HG02588 (cell line): ENCODE results near the gene CHERP.

Experiments
- ATAC-seq: cut with Tn5 transposase; IDR thresholded peaks from one replicate; pipeline ENCODE4 v1.9.1; 2021; ENCODE audit warnings: mild to moderate bottlenecking, moderate library complexity; ENCODE audit not compliant: unreplicated experiment

The CHERP gene, protein sequence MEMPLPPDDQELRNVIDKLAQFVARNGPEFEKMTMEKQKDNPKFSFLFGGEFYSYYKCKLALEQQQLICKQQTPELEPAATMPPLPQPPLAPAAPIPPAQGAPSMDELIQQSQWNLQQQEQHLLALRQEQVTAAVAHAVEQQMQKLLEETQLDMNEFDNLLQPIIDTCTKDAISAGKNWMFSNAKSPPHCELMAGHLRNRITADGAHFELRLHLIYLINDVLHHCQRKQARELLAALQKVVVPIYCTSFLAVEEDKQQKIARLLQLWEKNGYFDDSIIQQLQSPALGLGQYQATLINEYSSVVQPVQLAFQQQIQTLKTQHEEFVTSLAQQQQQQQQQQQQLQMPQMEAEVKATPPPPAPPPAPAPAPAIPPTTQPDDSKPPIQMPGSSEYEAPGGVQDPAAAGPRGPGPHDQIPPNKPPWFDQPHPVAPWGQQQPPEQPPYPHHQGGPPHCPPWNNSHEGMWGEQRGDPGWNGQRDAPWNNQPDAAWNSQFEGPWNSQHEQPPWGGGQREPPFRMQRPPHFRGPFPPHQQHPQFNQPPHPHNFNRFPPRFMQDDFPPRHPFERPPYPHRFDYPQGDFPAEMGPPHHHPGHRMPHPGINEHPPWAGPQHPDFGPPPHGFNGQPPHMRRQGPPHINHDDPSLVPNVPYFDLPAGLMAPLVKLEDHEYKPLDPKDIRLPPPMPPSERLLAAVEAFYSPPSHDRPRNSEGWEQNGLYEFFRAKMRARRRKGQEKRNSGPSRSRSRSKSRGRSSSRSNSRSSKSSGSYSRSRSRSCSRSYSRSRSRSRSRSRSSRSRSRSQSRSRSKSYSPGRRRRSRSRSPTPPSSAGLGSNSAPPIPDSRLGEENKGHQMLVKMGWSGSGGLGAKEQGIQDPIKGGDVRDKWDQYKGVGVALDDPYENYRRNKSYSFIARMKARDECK

DNA sequence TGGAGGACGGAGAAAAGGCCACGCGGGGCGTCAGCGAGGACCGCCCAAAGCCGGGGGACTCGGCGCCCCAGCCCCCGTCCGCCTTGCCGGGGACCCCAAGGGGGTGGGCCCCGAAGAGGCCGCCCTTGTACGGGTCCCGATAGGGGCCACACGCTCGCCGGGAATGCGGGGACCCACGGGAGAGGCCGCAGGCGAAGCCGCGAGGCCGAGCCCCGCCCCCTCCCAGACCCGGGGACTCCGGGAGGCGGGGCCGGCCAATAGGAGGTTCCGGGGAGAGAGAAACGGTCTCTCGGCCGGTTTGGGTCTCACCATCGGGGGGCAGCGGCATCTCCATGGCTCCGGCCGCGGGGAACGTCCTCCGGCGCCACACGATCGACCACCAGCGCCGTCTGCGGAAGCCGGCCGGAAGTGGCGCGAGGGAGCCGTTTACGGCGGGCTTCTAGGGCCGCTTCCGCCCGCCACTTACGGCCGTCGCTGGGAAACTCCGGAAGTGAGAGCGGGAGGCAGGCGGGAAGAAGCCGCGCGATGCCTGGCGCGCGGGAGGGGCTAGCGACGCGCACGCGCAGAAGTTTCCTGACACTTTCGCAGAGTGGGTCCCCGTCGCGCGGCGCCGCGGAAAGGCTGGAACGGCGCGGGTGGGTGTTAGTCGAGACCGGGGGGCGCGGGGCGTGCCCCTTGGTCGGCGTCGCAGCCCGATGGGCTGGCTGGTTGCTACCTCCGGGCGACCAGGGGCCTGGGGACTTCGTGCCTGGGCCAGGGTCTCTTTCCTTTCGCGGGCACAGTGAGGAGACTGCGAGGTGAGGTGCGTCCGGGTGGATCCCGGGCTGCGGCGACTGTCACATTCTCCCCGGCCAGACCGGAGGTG, at the start of gene CHERP:
Gene CHERP (minus strand): TSS at position 393 of the 865 bp plus-strand sequence. CDS start 59 bp downstream, at position 334.
- peak; percentile 72 for ATAC-seq

DNA sequence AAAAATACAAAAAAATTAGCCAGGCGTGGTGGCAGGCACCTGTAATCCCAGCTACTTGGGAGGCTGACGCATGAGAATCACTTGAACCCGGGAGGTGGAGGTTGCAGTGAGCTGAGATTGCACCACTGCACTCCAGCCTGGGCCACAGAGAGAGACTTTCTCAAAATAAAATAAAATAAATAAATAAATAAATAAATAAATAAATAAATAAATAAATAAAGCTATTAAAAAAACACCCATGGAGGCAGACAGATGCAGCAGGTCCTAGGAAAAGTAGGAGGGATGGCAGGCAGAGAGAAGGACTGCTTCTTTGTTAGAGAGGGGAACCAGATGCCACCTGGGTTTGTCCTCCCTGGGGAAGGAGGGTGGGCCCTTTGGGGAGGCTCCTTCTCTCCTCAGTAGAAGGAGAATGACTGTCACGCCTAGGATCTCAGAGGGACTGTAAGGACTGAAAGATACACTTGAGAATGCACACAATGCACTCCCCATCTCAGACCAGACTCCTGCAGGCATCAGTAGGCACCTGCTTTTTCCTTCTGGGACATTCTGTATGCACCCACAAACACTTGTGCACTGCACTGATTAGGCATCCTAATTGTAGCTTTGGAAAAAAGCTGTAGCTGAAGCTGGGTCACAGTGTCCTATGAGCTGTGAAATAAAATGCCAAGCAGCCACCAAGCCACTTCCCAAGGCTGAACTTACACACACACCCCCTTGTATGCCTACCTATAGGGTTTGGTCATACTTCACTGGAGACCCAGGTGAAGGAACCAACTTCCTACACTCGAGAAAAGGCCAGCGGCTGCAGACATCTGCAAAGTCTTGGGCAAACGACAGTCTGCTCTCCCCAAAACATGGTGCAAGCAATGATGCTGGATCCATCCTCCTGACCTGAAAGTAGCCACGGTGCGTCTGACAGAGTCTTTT, 48.9 kb upstream of the CHERP start:
- ATAC-seq, result no peak

DNA sequence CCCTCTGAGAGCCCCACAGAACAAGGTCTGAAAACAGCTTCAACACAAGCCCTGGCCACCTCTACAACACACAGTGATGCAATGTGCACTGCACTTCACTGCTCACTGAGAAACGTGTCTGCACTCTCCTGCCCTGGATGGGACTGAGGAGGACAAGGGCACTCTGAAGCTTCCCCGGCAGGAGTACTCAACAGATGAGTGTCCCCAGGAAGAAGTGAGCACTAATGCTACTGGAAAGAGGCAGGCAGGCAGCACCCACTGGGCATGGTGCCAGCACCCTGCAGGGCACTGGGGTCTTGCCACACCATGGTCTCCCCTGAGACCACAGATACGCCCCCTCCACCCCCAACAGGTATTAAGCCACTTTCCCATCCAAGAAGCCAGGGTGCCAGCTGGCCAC, 47.7 kb upstream of the CHERP start:
- no peak for ATAC-seq

DNA sequence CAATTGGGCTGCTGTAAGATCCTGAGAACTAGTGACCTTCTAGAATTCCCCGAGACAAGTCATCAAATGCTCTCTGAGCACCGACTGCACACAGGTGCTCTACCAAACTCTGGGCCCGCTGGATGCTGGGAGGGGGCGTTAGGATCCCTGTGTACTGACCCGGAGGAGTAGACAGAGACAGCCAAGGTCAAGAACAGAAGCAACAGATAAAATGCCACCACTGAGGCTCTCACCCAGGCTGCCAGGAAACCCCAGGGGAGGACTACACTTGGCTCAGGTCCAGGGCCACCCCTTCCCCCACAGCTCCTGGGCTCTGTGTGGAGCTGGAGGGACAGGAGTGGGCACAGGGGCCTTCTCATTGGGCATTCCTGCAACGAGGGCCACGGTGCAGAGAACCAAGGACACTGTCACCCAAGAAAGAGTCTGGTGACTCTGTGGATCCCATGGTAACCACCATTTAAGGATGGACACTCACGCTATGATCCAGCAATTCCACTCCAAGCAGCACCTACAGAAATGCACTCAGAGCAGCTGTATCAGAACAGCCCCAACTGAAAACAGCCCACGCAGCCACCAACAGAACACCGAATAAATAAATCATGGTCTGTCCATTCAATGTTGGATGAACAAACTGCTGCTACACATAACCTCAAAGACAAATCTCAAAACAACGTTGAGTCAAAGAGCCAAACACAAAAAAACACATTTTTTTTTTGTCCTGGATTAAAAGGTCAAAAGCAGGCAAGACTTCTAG, 46.8 kb upstream of the CHERP start:
- ATAC-seq, result no peak

DNA sequence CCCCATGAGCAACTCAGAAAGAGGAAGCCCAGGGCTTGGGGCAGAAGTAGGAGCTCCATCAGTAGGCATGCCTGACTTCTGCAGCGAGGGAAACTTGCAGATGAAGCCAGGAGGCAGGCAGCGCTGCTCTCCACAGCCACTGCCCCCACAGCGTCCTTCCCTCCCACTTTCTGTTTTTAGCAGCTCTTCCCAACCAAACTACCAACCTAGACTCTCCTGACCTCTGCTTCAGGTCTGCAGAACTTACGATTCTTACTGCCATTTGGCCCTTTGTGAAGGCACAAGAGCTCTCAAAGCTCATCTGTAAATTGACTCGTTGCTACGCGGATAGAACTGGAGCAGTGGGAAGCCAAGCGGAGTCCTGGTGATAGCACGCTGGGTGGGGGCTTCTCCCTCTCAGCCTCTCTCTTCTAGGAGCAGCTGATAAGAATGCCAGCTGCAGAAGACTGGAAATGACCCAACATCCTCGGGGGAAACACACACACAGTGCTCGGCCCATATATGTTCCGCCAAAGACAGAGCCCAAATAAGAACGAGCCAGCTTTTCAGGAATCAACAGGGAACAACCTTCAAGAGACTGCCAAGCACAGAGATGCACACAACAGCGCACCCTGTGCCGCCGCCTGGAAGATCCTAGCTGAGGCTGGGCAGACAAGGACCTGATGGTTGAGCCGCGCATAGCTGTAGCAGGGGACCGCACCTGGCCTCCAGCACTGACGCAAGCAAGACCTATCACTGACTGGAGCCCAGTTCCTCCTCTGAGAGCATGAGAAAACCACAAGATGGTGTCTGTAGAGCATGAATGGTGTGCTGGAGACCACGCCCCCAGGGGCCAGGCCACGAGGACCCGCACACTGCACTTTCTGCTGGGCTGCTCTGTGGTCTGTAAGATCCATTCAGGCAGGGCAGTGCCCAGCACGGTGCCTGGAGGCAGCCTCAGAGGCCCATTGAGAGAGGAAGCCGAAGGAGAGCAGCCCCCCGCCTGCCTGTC, 45.9 kb upstream of the CHERP start:
- peak; percentile 41 for ATAC-seq

DNA sequence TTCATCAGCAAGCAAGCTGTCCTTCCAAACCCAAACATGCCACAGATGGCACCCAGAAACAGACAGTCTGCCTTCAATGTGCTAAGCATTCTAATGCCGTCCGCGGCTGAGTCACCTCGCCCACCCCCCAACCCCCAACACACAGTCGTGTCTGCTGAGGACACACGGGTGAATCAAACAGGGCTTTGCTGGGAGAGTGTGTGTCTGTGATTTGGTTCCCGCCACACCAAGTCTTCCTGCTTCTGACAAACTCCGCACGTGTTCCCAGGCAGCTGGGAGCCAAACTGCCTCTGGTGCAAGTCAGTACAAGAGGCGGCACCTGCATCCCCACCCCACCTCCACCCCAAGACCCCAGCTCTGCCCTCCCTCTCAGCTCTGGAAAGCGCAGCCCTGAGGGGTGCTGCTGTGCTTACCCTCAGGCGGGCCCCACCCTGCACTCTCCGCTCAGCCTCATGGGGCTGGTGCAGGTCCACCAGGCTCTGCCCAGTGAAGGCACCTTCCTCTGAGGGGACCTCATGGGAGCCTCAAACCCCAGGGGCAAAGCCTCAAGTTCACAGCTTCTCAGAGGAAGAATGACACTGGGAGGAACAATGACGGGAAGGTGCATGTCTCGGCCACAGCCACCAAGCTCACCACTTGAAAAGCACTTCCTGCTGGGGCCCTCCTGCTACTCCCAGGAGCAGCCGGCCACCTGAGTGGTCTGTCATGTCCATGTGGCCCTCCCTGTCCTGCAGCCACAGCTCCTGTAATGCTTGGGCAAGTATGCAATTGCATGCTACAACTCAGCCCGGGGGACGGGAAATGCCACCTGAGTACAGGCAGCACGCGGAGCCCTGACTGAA, 45.0 kb upstream of the CHERP start:
- ATAC-seq, result no peak

DNA sequence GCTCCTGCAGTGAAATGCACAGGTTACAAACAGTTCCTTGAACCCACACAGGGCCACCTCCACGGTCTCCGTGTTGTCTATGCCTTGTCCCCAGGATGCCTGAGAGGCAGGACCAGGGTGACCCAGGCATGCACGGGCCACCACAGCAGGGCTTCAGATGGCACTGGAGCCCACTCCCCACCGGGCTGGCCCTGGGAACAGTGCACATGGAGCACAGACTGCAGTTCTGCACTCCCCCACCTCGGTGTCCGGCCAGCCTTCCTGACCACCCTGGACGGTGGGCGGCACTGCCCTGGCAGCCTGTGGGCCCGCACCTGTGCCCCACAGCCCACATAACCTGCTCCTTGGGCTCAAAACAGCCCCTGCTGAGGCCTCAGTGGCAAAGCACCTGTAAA, 44.2 kb upstream of the CHERP start:
- ATAC-seq, result no peak

DNA sequence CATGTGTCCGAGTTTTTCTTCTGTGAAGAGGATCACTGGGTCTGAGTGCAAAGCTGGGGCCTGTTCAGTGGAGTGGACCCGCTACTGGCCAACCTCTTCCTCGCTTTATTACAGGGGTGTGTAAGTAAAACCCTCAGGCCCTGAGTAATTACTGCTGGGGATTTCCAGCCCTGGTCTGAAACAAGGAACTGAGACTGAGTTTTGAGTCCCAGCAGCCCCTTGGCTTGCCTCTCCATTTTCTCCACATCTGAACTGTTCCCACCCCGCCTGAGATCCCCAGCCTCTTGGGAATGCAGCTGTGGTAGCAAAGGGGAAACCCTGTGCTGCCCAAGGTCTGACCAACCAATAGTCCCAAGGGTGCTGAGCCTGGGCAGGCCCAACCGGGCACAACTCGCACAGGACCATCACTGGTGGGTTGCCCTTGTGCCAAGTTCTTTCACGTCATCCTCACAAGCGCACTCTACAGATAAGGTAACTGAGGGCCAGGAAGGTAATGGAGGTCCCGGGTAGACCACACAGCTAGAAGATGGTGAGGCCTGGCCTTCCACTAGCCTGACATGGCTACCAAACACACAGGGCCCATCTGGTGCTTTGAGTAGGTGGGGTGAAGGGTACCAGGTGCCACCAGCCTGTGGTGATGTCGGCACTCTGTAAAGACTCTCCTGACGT, 43.7 kb upstream of the CHERP start:
- peak; percentile 33 for ATAC-seq

DNA sequence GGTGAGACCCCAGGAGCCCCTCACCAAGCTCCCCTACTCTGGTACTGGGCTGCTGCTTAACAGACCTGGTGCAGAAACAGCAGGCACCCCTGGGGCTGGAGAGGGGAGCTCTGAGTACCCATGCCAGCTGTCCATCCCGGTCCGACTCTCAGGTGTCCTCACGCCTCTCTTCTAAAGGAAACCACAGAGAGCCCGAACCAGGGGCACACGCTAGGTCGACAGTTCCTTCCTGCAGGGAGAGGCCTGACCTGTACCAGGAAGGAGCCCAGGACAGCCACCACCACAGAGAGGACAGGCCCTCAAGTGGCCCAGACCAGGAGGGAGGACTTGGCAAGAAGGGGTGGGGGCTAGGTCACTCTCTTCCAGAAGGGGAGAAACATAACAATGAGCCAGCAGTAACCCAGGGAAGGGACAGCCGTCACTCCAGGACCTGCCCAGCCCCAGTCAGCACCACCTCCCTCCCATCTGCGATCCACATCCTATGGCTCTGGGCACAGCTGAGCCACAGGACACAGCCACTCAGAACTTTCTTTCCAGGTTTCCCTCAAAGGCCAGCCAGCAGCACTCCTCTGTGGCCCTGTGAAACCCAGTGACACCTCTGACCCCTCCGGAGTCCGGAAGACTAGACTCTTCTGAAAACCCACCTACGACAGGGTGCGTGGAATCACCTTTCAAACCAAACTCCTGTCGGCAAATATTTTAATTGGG, 43.0 kb upstream of the CHERP start:
- no peak for ATAC-seq

DNA sequence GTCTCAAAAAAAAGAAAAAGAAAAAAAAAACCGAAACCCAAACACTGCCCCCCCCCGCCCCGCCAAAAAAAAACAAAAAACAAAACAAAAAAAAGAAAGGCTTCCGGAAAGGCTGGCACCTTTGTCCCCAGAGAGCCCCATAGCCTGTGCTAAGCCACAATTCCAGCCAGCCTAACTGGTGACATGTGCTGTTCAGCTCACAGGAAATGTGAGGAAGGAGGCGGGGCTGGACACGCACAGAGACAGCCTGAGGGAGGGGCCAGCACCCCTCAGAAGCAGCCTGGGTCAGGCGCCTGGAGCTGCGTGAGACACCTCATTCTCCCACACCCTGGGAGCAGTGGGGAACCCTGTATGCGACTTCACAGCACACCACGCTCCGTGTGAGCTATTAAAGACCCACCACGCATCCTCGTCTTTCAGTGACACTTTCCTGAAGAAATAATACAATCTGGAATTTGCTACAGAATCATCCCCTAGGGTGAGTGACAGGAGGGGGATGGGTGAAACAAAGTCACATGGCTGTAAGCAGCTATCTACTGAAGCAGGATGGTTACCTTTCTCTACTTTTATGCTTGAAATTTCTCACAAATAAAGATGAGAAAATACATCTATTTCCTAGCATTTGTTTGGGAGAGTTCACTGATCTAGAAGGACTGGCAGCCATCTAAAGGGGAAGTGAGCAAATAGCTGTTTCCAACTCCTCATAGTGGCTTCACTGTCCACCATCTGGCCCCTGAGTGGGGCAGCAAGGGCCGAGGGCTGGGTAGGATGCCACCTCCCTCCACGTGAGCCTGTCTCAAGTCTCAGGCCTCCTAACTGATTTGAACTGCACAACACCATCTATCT, 42.2 kb upstream of the CHERP start:
- ATAC-seq, result peak; percentile 44

DNA sequence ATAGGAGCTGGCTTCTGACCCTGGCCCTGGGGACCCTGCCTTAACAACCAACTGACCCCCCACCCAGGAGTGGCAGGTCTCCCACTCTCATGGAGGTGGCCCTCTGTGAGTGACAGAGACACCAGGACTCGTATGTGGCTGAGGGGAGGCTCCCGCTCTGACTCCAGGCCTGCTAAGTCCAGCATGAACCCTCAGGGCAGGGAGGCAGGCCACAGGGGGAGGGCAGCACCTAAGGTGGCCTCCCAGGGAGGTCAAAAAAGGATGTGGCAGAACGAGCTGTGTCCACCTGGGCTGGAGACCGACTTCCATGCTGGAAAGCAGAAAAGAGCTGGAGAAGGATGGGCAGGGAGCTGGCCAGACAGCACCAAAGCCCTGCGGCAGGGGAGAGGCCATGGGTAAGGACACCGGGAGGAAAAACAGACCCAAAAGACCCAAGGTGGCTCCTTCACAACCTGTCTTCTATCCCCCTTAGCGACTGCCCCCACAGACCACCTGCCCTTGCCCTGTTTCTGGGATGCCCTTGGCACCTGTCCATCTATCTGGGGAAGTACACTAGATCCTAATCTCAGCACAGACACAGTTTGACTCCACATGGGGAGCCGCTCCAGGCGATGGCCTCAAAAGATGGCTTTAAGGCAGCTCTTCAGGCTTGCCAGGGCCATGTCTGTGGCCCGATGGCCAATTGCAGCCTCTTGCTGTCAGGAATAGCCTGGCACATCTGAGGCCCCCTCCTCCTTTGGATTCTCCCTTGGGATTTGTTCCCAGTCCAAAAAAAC, 40.4 kb upstream of the CHERP start:
- ATAC-seq, result no peak

DNA sequence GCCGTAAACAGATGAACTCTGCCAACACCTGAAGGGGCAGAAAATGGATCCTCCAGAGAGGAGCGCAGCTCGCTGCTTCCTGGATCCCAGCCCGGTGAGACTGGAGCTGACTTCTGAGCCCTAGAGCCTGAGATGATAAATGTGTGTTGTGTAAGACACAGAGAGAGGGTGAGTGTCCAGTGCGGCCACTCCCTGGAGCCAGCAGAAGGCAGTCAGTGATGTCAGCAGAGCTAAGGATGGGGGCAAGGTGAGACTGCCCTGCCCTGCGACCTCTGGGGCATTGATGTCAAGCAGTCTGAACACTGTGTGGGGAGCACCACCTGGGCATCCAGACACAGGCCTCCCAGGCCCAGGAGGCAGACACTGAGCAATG, 39.7 kb upstream of the CHERP start:
- ATAC-seq, result no peak

DNA sequence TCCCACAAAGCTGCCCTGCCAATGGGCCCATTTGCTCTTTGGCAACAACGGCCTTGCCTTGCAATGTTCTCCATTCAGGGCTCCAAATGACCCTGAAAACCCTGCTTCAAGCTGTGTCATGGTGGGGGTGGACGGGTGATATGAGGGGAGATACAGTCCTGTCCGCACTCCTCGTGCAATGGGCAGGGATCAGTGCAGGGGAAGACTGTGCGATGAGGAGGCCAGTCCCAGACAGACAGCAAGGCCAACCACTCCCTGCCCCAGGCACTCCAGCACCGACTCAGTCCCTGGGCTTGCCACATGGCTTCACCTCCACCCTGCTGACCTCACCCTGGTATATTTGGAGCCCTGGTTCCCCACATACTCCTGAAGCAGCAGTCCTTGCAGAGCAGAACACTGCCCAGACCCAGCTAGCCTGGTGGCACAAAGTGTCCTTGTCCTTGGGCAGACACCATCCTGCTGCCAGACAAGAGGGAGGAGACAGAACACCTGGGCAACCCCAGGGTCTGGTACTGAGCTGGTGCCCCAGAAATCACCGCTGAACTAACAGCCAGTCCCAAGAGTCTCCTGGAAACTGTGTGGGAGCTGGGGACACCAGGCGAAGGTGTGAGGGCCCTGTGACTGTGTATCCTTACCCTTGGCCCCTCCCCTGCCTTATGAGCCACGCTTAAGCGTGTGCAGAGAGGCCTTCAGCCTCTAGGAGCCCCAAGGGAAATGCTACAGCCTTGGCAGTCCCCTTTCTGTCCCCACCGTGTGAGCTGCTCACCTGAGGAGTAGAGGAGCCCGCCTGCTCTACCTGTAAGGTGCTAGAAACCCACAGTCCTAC, 39.1 kb upstream of the CHERP start:
- ATAC-seq, result no peak
